Immature natural killer cell (primary cell): ENCODE data around the gene SH3GL1. TPM values are rescaled to one million over a fixed set of nuclear protein-coding genes. Genes with fewer than 3 reads are reported as not detected.
A peak's percentile ranks its signal among the peaks of the same experiment; 100 is the strongest.
"Not testable (repeated sequence)": the region's sequence is repeated elsewhere in the genome, so short reads cannot be mapped to it uniquely, and the experiment has no call there.

Experiments
- DNase-seq, 3 donors: peaks; one replicate each; pipeline ENCODE4 v3.0.0; 2022; ENCODE audit warnings: mixed read lengths in 1 of 3
- H3K27ac Mint-ChIP-seq, 6 donors: one replicate each; pipeline ENCODE4 v1.8.0; 2020; ENCODE audit warnings: mixed read lengths in 6 of 6, mild to moderate bottlenecking in 5 of 6, inconsistent platforms in 4 of 6, moderate library complexity in 3 of 6
- H3K27me3 Mint-ChIP-seq, 3 donors: one replicate each; pipeline ENCODE4 v1.8.0; 2020 to 2021; ENCODE audit warnings: low read depth in 3 of 3, mild to moderate bottlenecking in 3 of 3, mixed read lengths in 3 of 3, moderate library complexity in 3 of 3, inconsistent platforms in 1 of 3
- H3K36me3 Mint-ChIP-seq, 3 donors: one replicate each; pipeline ENCODE4 v1.8.0; 2020; ENCODE audit warnings: mixed read lengths in 3 of 3, inconsistent platforms in 2 of 3, mild to moderate bottlenecking in 2 of 3
- H3K4me1 Mint-ChIP-seq, 2 donors: one replicate each; pipeline ENCODE4 v1.8.0; 2020; ENCODE audit warnings: inconsistent platforms in 2 of 2, mild to moderate bottlenecking in 2 of 2, mixed read lengths in 2 of 2, moderate library complexity in 1 of 2
- H3K4me3 Mint-ChIP-seq, 5 donors: one replicate each; pipeline ENCODE4 v1.8.0; 2020; ENCODE audit warnings: mild to moderate bottlenecking in 5 of 5, mixed read lengths in 5 of 5, inconsistent platforms in 3 of 5, moderate library complexity in 3 of 5
- H3K9me3 Mint-ChIP-seq, 6 donors: one replicate each; pipeline ENCODE4 v1.8.0; 2020; ENCODE audit warnings: mild to moderate bottlenecking in 6 of 6, mixed read lengths in 6 of 6, inconsistent platforms in 4 of 6, moderate library complexity in 3 of 6
- polyA plus RNA-seq, 3 donors: library from polyadenylated mRNA; unstranded; fragments of 300-500 nt; fragmentation: Illumina TruSeq; gene quantifications; one replicate each; pipeline ENCODE4 v1.2.3, GENCODE V29; 2021

The SH3GL1 gene
- polyA plus RNA-seq, 3 donors from 2014 or later: 13.8 to 24.6 (median 18.4) TPM

GRCh38 chr19:4354282-4354681 is 46.1 kb downstream of the SH3GL1 start:
- no peaks in the 10 kb centered on the region for H3K9me3 Mint-ChIP-seq
- no peak overlapping the region for H3K27ac Mint-ChIP-seq
- H3K27me3 Mint-ChIP-seq: peaks cover 0 to 2% (median 0%) of the 10 kb centered on the region in 3 donors
- no peak for DNase-seq
- H3K4me3 Mint-ChIP-seq: no peak overlapping the region
- H3K4me1 Mint-ChIP-seq: peaks cover 13 to 16% of the 10 kb centered on the region in 2 donors
- no peaks in the 10 kb centered on the region for H3K36me3 Mint-ChIP-seq

GRCh38 chr19:4352701-4353121 is 47.6 kb downstream of the SH3GL1 start:
- no peaks in the 10 kb centered on the region for H3K36me3 Mint-ChIP-seq
- peak; percentile 58 to 66 (median 66) for DNase-seq
- H3K27me3 Mint-ChIP-seq: peaks cover 2 to 4% (median 2%) of the 10 kb centered on the region in 3 donors
- peak overlapping the region in 2 of 6 donors; percentile 45 to 75 for H3K27ac Mint-ChIP-seq
- H3K9me3 Mint-ChIP-seq: no peaks in the 10 kb centered on the region
- H3K4me1 Mint-ChIP-seq: peaks cover 24 to 27% of the 10 kb centered on the region in 2 donors
- H3K4me3 Mint-ChIP-seq: no peak overlapping the region

- H3K27ac Mint-ChIP-seq: peak overlapping the region in 1 of 6 donors; percentile 53
Observed at GRCh38 chr19:4350726-4351125, 49.6 kb downstream of the SH3GL1 start.

GRCh38 chr19:4350111-4350510 is 50.2 kb downstream of the SH3GL1 start:
- Mint-ChIP-seq H3K4me1 (peaks cover 47 to 52% of the 10 kb centered on the region in 2 donors), H3K27ac (peak overlapping the region in 2 of 6 donors; percentile 72 to 73), H3K4me3 (peak overlapping the region in 1 of 5 donors; percentile 70), H3K27me3 (peaks cover 2 to 5% (median 4%) of the 10 kb centered on the region in 3 donors), H3K9me3 (no peaks in the 10 kb centered on the region), H3K36me3 (peaks cover 0 to 4% (median 3%) of the 10 kb centered on the region in 3 donors)
- DNase-seq: no peak

More at GRCh38 chr19:4350726-4351125, 49.6 kb downstream of the SH3GL1 start:
- no peak for DNase-seq
- Mint-ChIP-seq H3K36me3 (peaks cover 0 to 4% (median 3%) of the 10 kb centered on the region in 3 donors), H3K9me3 (no peaks in the 10 kb centered on the region), H3K4me3 (no peak overlapping the region), H3K27me3 (peaks cover 2 to 5% (median 4%) of the 10 kb centered on the region in 3 donors), H3K4me1 (peaks cover 41 to 46% of the 10 kb centered on the region in 2 donors)

- not testable (repeated sequence) for H3K4me3 Mint-ChIP-seq, DNase-seq, H3K9me3 Mint-ChIP-seq, H3K36me3 Mint-ChIP-seq, H3K27me3 Mint-ChIP-seq
- H3K27ac Mint-ChIP-seq: peak overlapping the region in 1 of 6 donors; percentile 73
- peaks cover 48 to 54% of the 10 kb centered on the region in 2 donors for H3K4me1 Mint-ChIP-seq
Observed at GRCh38 chr19:4349225-4349624, 51.1 kb downstream of the SH3GL1 start.

- Mint-ChIP-seq H3K9me3 (no peaks in the 10 kb centered on the region), H3K27me3 (peaks cover 7 to 11% (median 11%) of the 10 kb centered on the region in 3 donors), H3K27ac (peak overlapping the region; percentile 81 to 93 (median 88)), H3K36me3 (peaks cover 0 to 4% (median 3%) of the 10 kb centered on the region in 3 donors), H3K4me1 (peaks cover 53 to 61% of the 10 kb centered on the region in 2 donors), H3K4me3 (peak overlapping the region; percentile 69 to 83 (median 74))
- peak; percentile 54 to 62 (median 60) for DNase-seq
Observed at GRCh38 chr19:4347521-4347920, 52.8 kb downstream of the SH3GL1 start.

GRCh38 chr19:4346020-4346383 is 54.3 kb downstream of the SH3GL1 start:
- Mint-ChIP-seq H3K4me3 (peak overlapping the region; percentile 47 to 62 (median 50)), H3K9me3 (no peaks in the 10 kb centered on the region), H3K4me1 (peaks cover 60 to 66% of the 10 kb centered on the region in 2 donors), H3K27me3 (peaks cover 7 to 14% (median 10%) of the 10 kb centered on the region in 3 donors), H3K27ac (peak overlapping the region in 2 of 6 donors; percentile 7 to 84), H3K36me3 (peaks cover 0 to 4% (median 3%) of the 10 kb centered on the region in 3 donors)
- no peak for DNase-seq

- peak overlapping the region; percentile 53 to 65 (median 61) for H3K4me3 Mint-ChIP-seq
- H3K9me3 Mint-ChIP-seq: no peaks in the 10 kb centered on the region
- H3K36me3 Mint-ChIP-seq: peaks cover 0 to 4% (median 3%) of the 10 kb centered on the region in 3 donors
- peak overlapping the region in 2 of 6 donors; percentile 8 to 46 for H3K27ac Mint-ChIP-seq
- no peak for DNase-seq
- H3K4me1 Mint-ChIP-seq: peaks cover 57 to 65% of the 10 kb centered on the region in 2 donors
- H3K27me3 Mint-ChIP-seq: peaks cover 7 to 14% (median 10%) of the 10 kb centered on the region in 3 donors
Observed at GRCh38 chr19:4345342-4346019, 54.9 kb downstream of the SH3GL1 start.

- Mint-ChIP-seq H3K4me1 (peaks cover 48 to 54% of the 10 kb centered on the region in 2 donors), H3K4me3 (peak within 1 kb of the TSS; percentile 77 to 94 (median 92)), H3K36me3 (peaks cover 0 to 4% (median 3%) of the 10 kb centered on the region in 3 donors), H3K9me3 (no peaks in the 10 kb centered on the region), H3K27ac (peak within 1 kb of the TSS; percentile 86 to 97 (median 88)), H3K27me3 (peaks cover 7 to 12% (median 10%) of the 10 kb centered on the region in 3 donors)
- peak; percentile 89 to 90 (median 89) for DNase-seq
Observed at GRCh38 chr19:4343370-4344307, 56.7 kb downstream of the SH3GL1 start, which contains the start of gene MPND. Gene MPND (plus strand): TSS chr19:4343562. CDS start chr19:4343594, 32 bp downstream.

- H3K4me3 Mint-ChIP-seq: peak overlapping the region; percentile 77 to 94 (median 92)
- peaks cover 48 to 56% of the 10 kb centered on the region in 2 donors for H3K4me1 Mint-ChIP-seq
- peak; percentile 96 to 97 (median 96) for DNase-seq
- H3K27ac Mint-ChIP-seq: peak overlapping the region; percentile 86 to 97 (median 88)
- no peaks in the 10 kb centered on the region for H3K9me3 Mint-ChIP-seq
- H3K36me3 Mint-ChIP-seq: peaks cover 0 to 4% (median 3%) of the 10 kb centered on the region in 3 donors
- peaks cover 5 to 14% (median 12%) of the 10 kb centered on the region in 3 donors for H3K27me3 Mint-ChIP-seq
Observed at GRCh38 chr19:4342615-4343369, 57.6 kb downstream of the SH3GL1 start.

GRCh38 chr19:4342314-4342614 is 58.1 kb downstream of the SH3GL1 start:
- no peak for DNase-seq
- peaks cover 5 to 14% (median 12%) of the 10 kb centered on the region in 3 donors for H3K27me3 Mint-ChIP-seq

GRCh38 chr19:4338441-4339355 is 61.6 kb downstream of the SH3GL1 start, which contains the start of gene STAP2:
Gene STAP2 (minus strand): TSS chr19:4338827. CDS start chr19:4338753, 74 bp downstream.
- Mint-ChIP-seq H3K4me1 (peaks cover 25 to 30% of the 10 kb centered on the region in 2 donors), H3K36me3 (peaks cover 0 to 5% (median 0%) of the 10 kb centered on the region in 3 donors), H3K27ac (peak within 1 kb of the TSS; percentile 84 to 91 (median 90)), H3K4me3 (peak within 1 kb of the TSS; percentile 80 to 96 (median 90)), H3K27me3 (peaks cover 5 to 13% (median 11%) of the 10 kb centered on the region in 3 donors), H3K9me3 (no peaks in the 10 kb centered on the region)
- DNase-seq: peak in 2 of 3 donors; percentile 28 to 32

More at GRCh38 chr19:4342314-4342614, 58.1 kb downstream of the SH3GL1 start:
- Mint-ChIP-seq H3K36me3 (peaks cover 0 to 4% (median 3%) of the 10 kb centered on the region in 3 donors), H3K27ac (peak overlapping the region; percentile 86 to 97 (median 88)), H3K4me1 (peaks cover 45 to 52% of the 10 kb centered on the region in 2 donors), H3K9me3 (no peaks in the 10 kb centered on the region), H3K4me3 (peak overlapping the region; percentile 77 to 94 (median 92))
